Kidney tubule cell (primary cell): Measurements from ENCODE around the gene F2R.

Experiments used
- DNase-seq: peaks from one replicate; pipeline ENCODE4 v3.0.0-alpha.2; 2018; ENCODE audit warnings: low spot score

F2R gene

DNA sequence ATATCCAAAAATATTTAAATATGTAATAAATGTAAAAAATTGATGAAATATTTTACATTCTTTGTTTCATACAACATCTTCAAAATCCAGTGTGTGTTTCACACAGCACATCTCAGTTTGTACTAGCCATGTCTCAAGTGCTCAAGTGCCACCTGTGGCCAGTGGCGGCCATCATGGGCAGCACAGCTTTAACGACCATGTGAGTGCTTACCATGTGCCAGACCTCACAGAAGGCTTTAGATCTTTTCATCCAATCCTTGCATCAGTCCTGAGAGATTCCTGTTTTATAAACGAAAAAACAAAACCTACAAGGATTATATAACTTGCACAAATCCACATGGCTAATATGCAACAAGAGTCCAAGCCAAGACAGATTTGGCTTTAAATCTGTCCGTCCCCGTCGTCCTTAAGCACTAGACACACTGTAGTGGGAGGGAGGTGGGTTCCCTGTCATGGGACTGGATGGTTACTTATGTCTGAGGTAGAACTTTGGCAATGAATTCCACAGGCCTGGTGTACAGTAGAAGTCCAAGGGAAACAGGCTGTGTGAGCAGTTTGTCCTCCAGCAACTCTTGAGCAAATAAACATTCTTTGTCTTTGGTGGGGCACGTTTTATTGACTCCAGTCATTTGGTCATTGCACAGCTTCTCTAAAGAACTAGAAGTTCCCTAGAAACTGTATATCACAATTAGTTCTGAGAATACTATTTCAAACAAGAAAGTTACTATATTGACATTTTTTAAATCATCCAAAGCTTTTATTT is 25.0 kb upstream of the F2R start:
- DNase-seq, result no peak

DNA sequence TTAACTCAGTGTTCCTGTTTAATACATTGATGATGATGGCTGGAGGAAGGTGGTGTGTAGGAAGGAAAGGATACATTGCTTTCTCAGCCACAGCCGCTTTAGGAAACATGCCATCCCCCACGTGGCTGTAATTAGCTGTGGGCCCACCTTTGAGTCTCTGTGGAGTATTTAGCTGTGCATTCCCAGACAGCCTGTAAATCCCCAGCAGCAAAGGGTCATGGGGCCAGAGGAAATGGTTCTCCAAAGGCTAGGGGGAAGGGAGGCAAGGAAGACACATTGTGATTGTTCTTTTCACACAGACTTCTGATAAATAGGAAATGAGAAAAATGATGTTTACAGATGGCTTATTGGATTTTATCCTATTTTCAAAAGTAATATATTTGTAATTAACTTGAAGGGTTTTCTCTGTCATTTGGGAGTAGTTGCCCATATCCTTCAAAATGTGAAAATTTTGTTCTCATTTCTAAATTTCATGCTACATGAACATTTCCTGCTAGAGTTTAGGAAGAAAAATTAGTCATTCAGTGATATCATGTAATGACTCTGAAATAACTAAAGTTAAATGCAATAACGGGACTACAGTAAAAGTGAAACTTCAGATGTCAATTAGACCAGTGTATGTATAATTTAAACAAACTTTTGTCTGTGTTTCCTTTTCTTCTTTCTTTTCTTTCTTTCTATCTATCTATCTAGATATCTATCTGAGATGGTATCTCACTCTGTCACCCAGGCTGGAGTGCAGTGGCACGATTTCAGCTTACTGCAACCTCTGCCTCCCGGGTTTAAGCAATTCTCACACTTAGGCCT is 24.3 kb upstream of the F2R start:
- DNase-seq, result peak; percentile 74

DNA sequence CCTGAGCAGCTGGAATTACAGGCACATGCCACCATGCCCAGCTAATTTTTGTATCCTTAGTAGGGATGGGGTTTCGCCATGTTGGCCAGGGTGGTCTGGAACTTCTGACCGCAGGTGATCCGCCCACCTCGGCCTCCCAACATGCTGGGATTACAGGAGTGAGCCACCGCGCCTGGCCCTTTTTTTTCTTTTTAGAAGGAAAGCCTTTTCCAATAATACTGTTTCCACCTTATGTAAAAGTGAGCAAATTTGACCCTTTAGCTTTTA is 23.7 kb upstream of the F2R start:
- no peak for DNase-seq

DNA sequence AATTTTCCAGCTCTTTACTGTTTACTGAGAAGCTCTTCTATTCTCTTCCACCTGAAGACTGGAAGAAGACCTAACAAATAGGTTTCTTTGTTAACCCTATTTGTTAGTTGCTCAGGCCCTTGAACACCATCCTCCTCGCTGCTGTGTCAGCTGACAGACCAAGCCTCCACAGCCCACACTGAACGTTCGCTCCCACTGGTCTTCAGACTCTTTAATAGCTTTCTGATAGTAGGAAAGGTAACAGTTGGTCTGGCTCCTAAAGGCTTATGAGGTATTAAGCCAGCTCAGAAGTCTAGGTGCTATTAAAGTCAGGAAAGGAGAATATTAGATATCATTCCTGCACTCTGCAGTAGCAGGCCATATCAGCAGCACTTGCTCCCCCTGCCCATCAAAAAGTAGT is 23.3 kb upstream of the F2R start:
- DNase-seq, result no peak

DNA sequence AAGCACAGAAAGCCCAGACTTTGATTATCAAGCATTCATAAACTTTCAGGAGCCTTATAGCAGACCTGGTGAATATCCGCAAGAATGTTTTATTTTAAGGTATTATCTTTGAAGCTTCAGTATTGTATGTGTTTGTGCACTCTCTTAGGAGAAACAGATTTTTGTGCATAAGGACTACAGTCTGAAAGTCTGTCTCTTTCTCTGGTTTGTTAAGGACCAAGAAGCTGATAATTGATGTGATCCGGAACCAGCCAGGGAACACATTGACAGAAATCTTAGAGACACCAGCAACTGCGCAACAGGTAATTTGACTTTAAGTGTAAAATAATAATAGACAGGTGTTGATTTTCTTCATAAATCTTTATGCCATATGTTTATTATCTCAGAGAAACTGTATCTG is 22.8 kb upstream of the F2R start:
- DNase-seq, result no peak

DNA sequence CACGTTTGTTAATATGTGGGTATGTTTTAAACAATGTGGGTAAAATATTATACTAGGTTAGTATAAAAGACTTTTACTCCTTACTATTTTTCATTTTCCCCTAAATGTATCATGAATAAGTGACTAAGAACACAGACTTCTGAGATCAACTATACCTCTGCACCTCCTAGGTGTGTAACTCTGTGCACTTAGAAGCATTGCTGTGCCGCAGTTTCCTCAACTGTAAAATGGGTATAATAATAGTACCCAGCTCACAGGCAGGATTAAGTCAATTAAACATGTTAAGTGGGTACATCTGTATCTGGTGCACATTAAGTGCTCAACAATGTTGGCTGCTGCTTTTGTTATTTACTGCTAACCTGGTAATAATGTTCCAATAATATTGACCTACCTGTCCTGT is 21.6 kb upstream of the F2R start:
- DNase-seq, result no peak

DNA sequence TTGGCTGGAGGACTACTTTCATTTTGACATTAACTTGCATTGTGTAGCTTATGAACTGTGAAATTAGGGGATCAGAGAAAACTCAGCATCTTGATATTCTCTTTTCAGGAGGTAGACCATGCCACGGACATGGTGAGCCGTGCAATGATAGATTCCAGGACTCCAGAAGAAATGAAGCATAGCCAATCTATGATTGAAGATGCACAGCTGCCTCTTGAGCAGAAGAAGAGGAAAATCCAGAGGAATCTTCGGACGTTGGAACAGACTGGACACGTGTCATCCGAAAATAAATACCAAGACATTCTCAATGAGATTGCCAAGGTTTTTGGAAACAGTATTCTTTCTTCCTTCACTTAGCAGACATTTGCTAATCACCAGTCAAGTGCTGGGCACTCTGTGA is 20.6 kb upstream of the F2R start:
- no peak for DNase-seq

DNA sequence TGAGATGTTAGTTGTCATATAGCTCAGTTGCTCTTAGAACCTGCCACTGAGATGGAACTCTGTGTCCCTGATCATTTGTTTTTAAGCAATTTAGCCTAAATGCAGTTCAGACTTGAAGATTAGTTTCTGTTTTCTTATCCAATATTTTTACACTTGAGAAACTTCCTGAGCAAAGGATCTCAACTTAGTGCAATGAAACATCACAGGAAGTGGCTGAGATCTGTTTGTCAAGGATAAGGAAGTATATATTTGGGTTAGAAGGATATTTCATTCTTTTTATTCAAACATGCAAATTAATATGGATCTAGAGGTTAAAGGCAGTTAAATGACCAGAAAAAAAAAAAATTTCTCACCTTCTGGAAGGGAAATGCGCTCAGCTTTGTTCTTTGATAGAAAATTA is 19.7 kb upstream of the F2R start:
- DNase-seq, result peak; percentile 36

DNA sequence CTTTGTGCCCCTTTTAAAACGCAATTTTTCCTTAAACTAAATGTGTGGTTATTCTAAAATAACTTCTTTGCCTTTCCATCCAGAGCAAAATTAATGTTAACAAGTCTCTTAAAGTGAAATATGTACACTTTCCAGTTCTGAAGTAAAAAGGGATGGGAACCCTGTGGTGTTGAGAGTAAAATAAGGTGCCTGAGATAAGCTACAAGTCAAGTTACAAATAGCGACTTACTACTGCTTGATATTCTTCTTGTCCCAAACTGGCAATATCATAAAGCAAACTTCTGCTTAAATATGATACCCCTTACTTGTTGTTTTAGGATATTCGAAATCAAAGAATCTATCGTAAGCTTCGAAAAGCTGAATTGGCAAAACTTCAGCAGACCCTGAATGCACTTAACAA is 18.3 kb upstream of the F2R start:
- no peak for DNase-seq

DNA sequence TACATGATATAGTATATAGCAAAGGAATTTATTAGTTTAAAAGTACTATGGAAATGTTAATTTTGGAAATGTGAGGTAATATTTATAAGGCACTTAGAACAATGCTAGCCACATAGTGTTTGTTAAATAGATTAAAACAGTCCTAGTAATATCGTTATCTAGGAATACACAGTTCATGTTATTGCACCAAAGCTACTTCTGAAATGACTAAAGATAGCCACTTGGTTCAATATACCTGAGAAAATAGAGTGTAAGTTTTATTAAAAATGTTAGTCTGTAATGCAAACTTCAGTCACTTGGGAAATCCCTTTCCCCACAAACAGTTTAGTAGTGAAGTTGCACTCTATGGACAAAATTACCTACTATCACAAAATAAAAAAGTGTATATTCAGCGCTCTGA is 15.4 kb upstream of the F2R start:
- no peak for DNase-seq

DNA sequence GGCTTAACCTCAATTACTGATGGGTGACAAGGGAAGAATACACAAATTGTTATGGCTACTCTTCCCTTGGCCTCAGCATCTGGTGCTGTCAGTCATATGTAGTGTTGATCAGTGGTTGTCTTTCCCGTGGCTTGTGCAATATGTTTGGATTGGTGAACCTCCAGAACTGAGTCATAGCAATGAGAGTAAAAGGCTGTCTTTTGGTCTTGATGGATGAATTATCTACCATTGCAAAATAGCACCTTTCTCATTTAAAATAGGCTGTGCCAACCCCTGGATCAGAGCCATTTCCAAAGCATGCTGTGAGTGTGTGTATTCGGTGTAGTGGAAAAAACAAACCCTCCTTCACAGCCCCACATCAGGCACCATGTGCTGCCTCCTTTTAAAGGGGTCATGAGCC is 14.6 kb upstream of the F2R start:
- DNase-seq, result peak; percentile 78

DNA sequence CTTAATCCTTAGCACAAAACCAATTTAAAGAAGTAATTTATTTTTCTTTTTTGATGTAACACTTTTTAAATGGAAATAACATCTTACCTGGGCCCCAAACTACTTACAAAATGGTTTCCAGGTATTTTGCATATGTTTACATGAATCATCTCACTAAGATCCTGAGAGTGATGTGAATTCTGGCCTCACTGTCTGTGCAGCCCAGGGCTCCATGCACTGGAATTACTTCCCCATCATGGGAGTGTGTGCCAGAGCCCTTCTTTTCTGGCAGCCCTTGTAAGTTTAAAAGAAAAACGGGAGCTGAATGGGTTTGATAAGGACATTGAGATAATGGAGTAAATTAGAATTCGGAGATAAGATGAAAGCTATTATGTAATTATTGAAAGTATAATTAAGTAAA is 12.2 kb upstream of the F2R start:
- DNase-seq, result no peak

DNA sequence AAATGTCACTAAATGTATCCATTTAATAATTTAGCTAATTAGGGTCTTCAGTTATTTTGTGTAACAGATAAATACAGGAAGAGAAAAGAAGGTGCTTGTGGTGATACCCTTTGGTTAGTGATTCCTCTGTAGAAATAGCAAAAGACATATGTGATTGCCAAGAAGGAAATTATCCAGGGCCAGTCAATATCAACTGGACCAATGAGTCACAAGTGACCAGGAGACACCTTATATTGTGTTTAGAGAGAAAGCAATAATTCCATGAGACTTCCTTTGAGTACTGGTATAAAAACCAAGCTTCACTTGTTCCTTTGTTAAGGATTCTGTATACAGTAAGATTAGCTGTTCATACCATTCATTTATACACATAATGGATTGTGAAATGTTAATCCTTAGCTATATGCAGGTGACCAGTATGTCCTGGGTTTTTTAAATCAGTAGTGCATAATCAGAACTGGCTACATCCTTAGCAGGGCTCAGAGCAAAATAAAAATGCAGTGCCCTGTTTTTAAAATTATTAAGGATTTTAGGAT is 11.7 kb upstream of the F2R start:
- DNase-seq, result no peak

DNA sequence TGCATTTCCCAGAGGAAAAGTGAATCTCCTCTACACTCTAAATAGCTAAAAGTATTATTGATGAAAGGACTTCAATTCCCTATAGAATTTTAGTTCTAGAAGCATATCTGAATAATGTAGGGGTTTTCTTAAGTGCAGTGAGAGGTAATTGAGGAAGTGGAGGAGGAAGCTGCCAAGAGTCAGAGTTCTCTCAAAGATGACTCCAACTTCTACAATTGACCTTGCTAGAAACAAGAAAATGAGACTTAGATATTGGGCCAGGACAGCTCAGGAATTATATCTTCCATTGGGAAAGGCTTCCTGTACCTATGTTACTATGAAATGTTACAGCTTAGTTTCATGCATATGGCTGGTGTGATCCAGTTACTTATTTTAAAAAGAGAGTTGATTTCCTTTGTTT is 10.4 kb upstream of the F2R start:
- no peak for DNase-seq

DNA sequence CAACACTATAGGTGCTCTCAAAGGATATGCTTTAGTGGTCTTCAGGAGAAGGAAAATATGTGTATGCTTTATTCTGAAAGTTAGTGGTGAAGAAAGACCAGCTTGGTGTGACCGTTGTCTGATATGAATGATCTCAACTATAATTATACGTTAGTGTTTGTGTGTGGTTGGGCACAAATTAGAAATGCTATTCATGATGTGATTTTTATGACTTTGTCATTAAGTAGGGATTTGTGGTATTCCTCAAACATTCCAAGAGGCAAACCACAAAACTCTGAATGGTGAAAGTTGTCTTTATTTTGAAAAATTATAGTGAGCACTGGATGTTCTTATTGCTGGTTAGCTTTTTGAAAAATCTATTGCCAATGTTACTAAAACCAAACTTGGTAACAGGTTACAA is 6.2 kb upstream of the F2R start:
- peak; percentile 58 for DNase-seq

DNA sequence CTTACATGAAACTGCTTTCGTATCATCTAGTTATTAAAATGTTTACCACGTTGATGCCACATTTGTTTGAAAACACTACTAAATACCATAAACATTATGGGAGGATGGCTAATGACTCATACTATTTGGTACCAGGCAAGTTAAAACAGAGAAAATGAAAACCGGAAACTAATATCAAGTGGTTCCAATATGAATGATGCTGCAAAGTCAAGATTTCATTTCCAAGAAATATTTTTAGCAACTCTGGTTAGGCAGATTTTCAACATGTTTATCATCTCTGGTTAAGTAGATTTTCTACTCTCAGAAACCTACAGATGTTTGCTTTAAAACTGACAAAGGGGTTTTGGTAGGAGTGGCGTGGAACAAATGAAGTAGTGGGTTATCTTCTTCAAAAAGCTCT is 4.9 kb upstream of the F2R start:
- DNase-seq, result no peak

DNA sequence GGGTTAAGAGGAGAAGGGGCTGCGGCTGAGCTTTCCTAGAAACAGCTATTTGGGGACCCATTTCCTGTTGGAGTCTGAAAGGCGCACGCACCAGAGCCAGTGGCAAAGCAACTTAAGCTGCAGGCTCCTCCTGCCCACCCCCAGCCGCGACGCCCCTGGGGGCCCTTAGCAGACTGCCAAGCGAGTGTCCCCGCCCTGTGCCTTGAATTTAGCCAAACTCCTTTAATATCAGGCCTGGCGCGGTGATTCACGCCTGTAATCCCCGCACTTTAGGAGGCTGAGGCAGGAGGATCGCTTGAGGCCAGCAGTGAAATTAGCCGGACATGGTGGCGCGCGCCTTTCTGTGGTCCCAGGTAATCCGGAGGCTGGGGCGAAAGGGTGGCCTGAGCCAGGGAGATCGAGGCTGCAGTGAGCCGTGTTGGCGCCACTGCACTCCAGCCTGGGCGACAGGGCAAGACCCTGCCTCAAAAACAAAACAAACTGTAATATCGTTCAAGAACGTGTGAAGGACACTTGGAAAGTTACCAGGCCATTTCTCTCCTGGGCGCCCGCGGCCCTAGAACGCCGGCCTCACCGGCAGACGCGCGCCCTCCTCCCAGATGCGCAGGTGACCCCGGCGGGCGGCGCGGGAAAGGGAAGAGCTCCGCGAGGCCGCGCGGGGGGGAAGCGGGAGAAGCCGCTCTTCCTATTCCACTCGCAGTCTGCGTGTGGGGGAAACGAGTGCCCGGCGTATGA is 1.0 kb upstream of the F2R start:
- no peak for DNase-seq

DNA sequence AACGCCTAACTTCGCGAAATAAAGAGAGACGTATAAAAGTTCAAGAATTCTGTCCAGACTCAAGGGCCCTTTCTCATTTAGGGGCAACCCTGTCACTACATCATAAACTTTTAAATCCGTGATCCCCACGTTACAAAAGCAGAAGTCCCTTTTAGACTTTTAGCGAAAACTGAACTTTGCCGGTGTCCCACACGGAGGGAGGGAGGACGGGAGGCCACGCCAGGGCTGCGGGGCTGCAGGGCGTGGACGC is 515 bp upstream of the F2R start:
- DNase-seq, result no peak

DNA sequence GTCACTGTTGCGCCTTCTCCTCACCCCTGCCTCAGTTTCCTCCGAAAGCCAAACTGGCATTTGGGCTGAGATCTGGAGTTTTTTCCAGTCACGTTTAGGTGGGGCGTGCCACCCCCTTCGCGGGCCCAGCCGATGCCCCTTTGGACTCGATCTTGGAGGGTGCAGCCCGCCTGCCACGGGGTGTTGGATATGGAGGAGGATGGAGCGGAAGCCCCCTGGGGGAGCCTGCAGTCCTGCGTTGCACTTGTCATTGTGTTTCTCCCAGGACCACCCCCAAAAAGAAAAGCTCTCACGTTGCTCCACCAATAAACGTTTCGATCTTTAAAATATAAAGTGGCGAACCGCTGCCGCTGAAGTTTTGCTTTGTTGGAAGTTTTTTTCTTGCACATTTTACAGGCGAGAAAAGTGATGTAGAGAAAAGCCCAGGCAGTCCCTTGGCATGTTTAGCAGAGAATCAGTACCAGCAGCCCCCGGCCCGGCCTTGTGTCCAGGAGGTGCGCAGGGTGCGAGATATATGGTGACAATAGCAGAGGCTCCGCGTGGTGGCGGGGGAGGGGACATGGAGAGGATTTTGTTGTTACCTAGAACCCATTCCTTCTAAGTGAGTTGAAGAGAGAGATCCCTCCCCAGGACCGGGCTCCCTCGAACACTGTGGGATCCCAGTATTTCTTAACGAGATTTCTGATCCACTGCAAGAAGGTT is 681 bp downstream of the F2R start:
- no peak for DNase-seq

DNA sequence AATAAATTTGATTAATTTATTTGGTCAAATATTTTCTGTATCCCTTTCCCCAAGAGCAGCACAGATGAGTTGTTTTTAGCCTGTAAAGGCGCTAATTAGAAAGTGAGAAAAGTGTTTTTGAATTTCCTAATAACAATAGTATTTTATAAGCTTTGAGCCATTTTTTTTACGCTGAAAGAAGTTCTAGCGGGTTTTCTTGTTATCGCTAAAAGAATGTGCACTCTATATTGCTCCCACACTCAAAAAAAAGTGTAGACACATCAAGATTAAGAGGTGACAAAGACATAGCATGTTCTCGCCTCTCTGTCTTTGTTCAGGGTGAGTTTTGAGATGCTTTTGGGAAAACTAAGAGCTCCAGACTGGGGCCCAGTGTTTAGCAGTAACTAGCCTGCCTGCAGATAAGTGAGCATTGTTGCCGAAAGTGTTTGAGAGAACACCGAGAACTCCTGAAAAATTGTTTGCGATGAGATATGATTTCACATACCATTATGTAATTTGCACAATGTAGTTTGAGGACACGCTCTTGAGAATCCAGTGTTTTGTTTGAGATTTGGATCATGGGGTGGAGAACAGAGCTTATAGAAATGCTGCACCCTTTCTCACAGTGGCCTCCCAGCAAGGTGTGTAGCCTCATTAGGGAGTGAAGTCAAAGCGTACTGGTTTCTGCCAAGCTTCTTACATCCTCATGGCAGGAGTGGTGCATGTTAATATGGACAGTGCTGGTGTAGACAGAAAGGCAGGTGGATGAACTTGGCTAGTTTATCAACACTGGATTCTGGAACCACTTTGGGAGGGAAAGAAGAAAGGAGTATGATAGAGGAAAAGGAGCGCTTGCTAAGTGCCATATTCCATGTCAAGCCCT is 1.5 kb downstream of the F2R start:
- DNase-seq, result no peak

DNA sequence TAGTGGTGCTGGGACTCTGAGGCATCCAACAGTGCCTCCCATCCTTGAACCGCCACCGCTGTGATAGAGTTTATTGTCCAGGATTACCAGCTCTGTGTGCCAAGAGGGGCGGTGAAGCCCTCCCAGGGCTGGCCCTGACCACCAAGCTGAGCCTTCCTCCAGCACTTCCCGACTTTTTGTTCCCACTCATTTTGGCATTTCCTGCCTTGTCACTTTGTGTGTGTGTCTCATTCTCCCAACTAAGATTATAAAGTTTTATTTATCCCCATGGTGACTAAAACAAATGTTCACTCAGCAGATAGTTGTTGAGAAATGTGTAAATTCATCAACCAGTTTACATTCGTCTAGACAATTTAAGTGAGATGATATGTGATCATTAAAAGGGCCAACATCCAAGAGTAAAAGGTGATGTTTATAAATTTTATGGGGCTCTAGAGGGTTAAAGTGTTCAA is 2.5 kb downstream of the F2R start:
- no peak for DNase-seq

DNA sequence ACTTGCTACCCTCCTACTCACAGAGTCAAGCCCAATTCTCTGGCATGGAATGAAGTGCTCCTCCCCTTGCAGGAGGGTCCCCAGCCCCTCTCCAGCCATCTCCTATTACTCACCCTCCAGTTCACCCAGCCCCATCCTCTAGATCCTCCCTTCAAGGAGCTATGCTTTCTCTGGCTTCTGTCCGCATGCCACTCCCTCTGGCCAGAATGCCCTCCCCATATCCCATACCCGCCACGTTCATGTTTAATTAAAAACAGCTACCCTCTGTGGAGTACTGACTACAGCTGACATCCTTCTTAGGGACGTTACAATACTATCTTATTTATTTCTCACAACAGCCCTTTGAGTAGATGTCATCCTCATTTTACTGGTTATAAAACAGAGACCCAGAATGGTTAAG is 3.0 kb downstream of the F2R start:
- DNase-seq, result no peak
